Keratinocyte (primary cell): Measurements from ENCODE around the gene RTN4IP1. TPM values are rescaled to one million over a fixed set of nuclear protein-coding genes. Genes with fewer than 3 reads are reported as not detected.

Experiments used
- DNase-seq: peaks from one replicate; pipeline ENCODE4 v3.0.0-alpha.2; 2011; ENCODE audit warnings: low read depth, missing footprints, low spot score
- FAIRE-seq: peaks from 2 replicates; lab custom pipeline; 2011; peaks lifted over from hg19 to GRCh38; lab: Jason Lieb, UNC
- H2AFZ ChIP-seq: 2 replicates; pipeline ENCODE4 v1.6.0; 2012; ENCODE audit warnings: low read length, control low read depth, inconsistent platforms; ENCODE audit not compliant: control insufficient read depth
- H3K27ac ChIP-seq: 2 replicates; pipeline ENCODE4 v1.5.1; 2011; ENCODE audit warnings: low read length; ENCODE audit not compliant: control insufficient read depth, insufficient read depth
- H3K27me3 ChIP-seq: 3 replicates; pipeline ENCODE4 v1.6.0; 2011; ENCODE audit warnings: low read length; ENCODE audit not compliant: control insufficient read depth, insufficient read depth; ENCODE audit errors: extremely low read depth
- H3K36me3 ChIP-seq, 2 experiments: 2 replicates in 1 of 2; 3 replicates in 1 of 2; pipeline ENCODE4 v1.5.1; 2011; ENCODE audit warnings: low read length in 2 of 2, mild to moderate bottlenecking in 1 of 2; ENCODE audit not compliant: control insufficient read depth in 2 of 2, insufficient read depth in 2 of 2; ENCODE audit errors: extremely low read depth in 1 of 2
- H3K4me1 ChIP-seq: 3 replicates; pipeline ENCODE4 v1.5.1; 2011; ENCODE audit warnings: low read length; ENCODE audit not compliant: control insufficient read depth, insufficient read depth; ENCODE audit errors: extremely low read depth
- H3K4me2 ChIP-seq: 3 replicates; pipeline ENCODE4 v1.6.0; 2011; ENCODE audit warnings: low read depth, low read length; ENCODE audit not compliant: control insufficient read depth, insufficient read depth; ENCODE audit errors: extremely low read depth
- H3K4me3 ChIP-seq, 3 experiments: fragments of 200-600 bp in 1 of 3; sonication (generic) in 1 of 3; 2 replicates in 2 of 3; 3 replicates in 1 of 3; pipeline ENCODE4 v1.5.1; 2011 to 2016; ENCODE audit warnings: low read length in 3 of 3, mild to moderate bottlenecking in 3 of 3, control low read depth in 2 of 3, inconsistent platforms in 1 of 3, low read depth in 1 of 3, mixed read lengths in 1 of 3, mixed run types in 1 of 3, moderate library complexity in 1 of 3; ENCODE audit not compliant: control insufficient read depth in 2 of 3, insufficient read depth in 2 of 3; ENCODE audit errors: extremely low read depth in 1 of 3
- H3K79me2 ChIP-seq: 2 replicates; pipeline ENCODE4 v1.6.0; 2012; ENCODE audit warnings: low read length; ENCODE audit not compliant: control insufficient read depth, insufficient read depth
- H3K9ac ChIP-seq: 3 replicates; pipeline ENCODE4 v1.6.0; 2011; ENCODE audit warnings: low read length; ENCODE audit not compliant: control insufficient read depth, insufficient read depth; ENCODE audit errors: extremely low read depth
- H3K9me1 ChIP-seq: 3 replicates; pipeline ENCODE4 v1.6.0; 2011; ENCODE audit warnings: low read length; ENCODE audit not compliant: control insufficient read depth, insufficient read depth; ENCODE audit errors: extremely low read depth
- H3K9me3 ChIP-seq: 2 replicates; pipeline ENCODE4 v1.5.1; 2012; ENCODE audit warnings: low read depth, low read length; ENCODE audit not compliant: control insufficient read depth
- H4K20me1 ChIP-seq: 3 replicates; pipeline ENCODE4 v1.6.0; 2011; ENCODE audit warnings: low read length; ENCODE audit not compliant: control insufficient read depth, insufficient read depth; ENCODE audit errors: extremely low read depth
- CTCF ChIP-seq, 3 experiments: IDR thresholded peaks in 1 of 3; conservative IDR thresholded peaks in 1 of 3; optimal IDR thresholded peaks in 1 of 3; 2 replicates in 2 of 3; 3 replicates in 1 of 3; pipeline versions ENCODE3 to v1.5.1; 2011; ENCODE audit warnings: low read length in 3 of 3, mild to moderate bottlenecking in 3 of 3, moderate library complexity in 2 of 3, control low read depth in 1 of 3, inconsistent platforms in 1 of 3; ENCODE audit not compliant: insufficient read depth in 2 of 3; ENCODE audit errors: extremely low read depth in 1 of 3
- EZH2 ChIP-seq: IDR thresholded peaks from one replicate; pipeline ENCODE4 v1.6.1; 2012; ENCODE audit warnings: inconsistent platforms, mild to moderate bottlenecking, low read length, moderate library complexity
- dilution Hi-C: fragments of 300-500 bp; cut with MboI; formaldehyde crosslinking; loops from one replicate; pipeline ENCODE4 v1.7.0; 2020; ENCODE audit warnings: low sequenced_read_pairs; ENCODE audit not compliant: extremely low pct_ligation_motif_present
- polyA plus RNA-seq, 5 experiments: library from polyadenylated mRNA; depleted of rRNA in 3 of 5; stranded (reverse) in 3 of 5; stranded (forward) in 1 of 5; unstranded in 1 of 5; fragments of >200 nt; gene quantifications; 1 replicate in 1 of 5; 2 replicates in 3 of 5; 3 replicates in 1 of 5; pipeline versions ENCODE4 v1.2.1 to v1.2.3, GENCODE V29; 2011 to 2012; ENCODE audit warnings: missing spikeins in 2 of 5, low read depth in 1 of 5, low replicate concordance in 1 of 5

RTN4IP1 gene
- polyA plus RNA-seq, 1 donor (not counting 4 experiments of a cell fraction or from before 2014, with no cell fraction given) = 8.0 TPM

GRCh38 chr6:106614166-106614565 lies 15.1 kb downstream of the RTN4IP1 start:
- no peak overlapping the region for H3K4me3 ChIP-seq
- H4K20me1 ChIP-seq = no peaks in the 10 kb centered on the region
- H3K4me1 ChIP-seq = no peaks in the 10 kb centered on the region
- no peaks in the 10 kb centered on the region for H3K79me2 ChIP-seq
- H2AFZ ChIP-seq = no peak overlapping the region
- H3K4me2 ChIP-seq = no peak overlapping the region
- no peaks in the 10 kb centered on the region for H3K9me3 ChIP-seq
- TF ChIP-seq CTCF (optimal IDR thresholded peaks at IDR 0.05 in 1 of 3, IDR thresholded peaks at IDR 0.05 in 1 of 3, conservative IDR thresholded peaks at IDR 0.05 in 1 of 3; ENCODE audit: extremely low read depth in 1 of 3, insufficient read depth in 2 of 3, low read length in 3 of 3) (no peak), EZH2 (no peak)
- DNase-seq (no peak), FAIRE-seq (no peak)
- H3K36me3 ChIP-seq = peaks cover 0 to 2% of the 10 kb centered on the region in 2 experiments
- H3K9me1 ChIP-seq = no peaks in the 10 kb centered on the region
- H3K27ac ChIP-seq = no peak overlapping the region
- H3K27me3 ChIP-seq = no peaks in the 10 kb centered on the region
- no peak overlapping the region for H3K9ac ChIP-seq
- dilution Hi-C loops = no loop called here

DNA sequence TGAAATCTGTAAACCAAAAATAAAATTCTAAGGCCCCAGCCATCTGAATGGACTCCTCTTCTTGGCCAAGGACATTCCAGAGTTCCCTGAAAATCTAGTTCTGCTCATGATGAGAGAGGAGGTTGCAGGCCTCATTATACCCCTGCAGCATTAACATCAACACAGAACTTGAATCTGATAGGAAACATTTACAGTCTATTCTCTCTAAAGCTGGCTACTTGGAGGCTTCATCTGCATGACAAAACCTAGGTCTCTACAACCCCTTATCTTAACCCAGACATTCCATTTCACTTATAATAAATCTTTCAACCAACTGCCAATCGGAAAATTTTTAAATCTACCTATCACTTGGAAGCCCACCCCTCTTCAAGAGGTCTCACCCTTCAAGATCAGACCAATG lies 15.7 kb downstream of the RTN4IP1 start:
- H3K4me1 ChIP-seq = no peaks in the 10 kb centered on the region
- no peaks in the 10 kb centered on the region for H3K79me2 ChIP-seq
- H3K9me1 ChIP-seq = no peaks in the 10 kb centered on the region
- H3K27ac ChIP-seq = no peak overlapping the region
- H3K9ac ChIP-seq = no peak overlapping the region
- dilution Hi-C loops = no loop called here
- no peak for TF ChIP-seq CTCF (optimal IDR thresholded peaks at IDR 0.05 in 1 of 3, IDR thresholded peaks at IDR 0.05 in 1 of 3, conservative IDR thresholded peaks at IDR 0.05 in 1 of 3; ENCODE audit: extremely low read depth in 1 of 3, insufficient read depth in 2 of 3, low read length in 3 of 3)
- TF ChIP-seq EZH2 = no peak
- no peak overlapping the region for H3K4me3 ChIP-seq
- DNase-seq (no peak), FAIRE-seq (no peak)
- H3K4me2 ChIP-seq = no peak overlapping the region
- H2AFZ ChIP-seq = no peak overlapping the region
- no peaks in the 10 kb centered on the region for H3K27me3 ChIP-seq
- no peaks in the 10 kb centered on the region for H4K20me1 ChIP-seq
- peaks cover 0 to 2% of the 10 kb centered on the region in 2 experiments for H3K36me3 ChIP-seq
- H3K9me3 ChIP-seq = no peaks in the 10 kb centered on the region
